Ecto neural progenitor cell (in vitro differentiated cells): ENCODE data around the gene CYP2E1.
"Not testable (repeated sequence)": the region's sequence is repeated elsewhere in the genome, so short reads cannot be mapped to it uniquely, and the experiment has no call there.

Source experiments
- DNase-seq: peaks from one replicate; pipeline ENCODE4 v3.0.0-alpha.2; 2018; ENCODE audit warnings: low spot score

Gene CYP2E1

GRCh38 chr10:133528845-133529575 is 1.8 kb downstream of the CYP2E1 start:
- no peak for DNase-seq

- DNase-seq, result no peak
These were observed 2.4 kb downstream of the CYP2E1 start for GRCh38 chr10:133529576-133529946.

- DNase-seq, result no peak
These were observed 3.3 kb downstream of the CYP2E1 start for GRCh38 chr10:133530506-133530905.

- no peak for DNase-seq
These were observed 5.7 kb downstream of the CYP2E1 start for GRCh38 chr10:133532871-133533270.

GRCh38 chr10:133534417-133534816 is 7.3 kb downstream of the CYP2E1 start:
- no peak for DNase-seq

GRCh38 chr10:133536198-133536597 is 9.0 kb downstream of the CYP2E1 start:
- no peak for DNase-seq

GRCh38 chr10:133537546-133538545 is 10.7 kb downstream of the CYP2E1 start:
- DNase-seq, result no peak

GRCh38 chr10:133541441-133541975 is 14.3 kb downstream of the CYP2E1 start:
- DNase-seq, result not testable (repeated sequence)

GRCh38 chr10:133544506-133544905 is 17.3 kb downstream of the CYP2E1 start:
- DNase-seq, result no peak

GRCh38 chr10:133554600-133554999 is 27.4 kb downstream of the CYP2E1 start:
- DNase-seq, result no peak

GRCh38 chr10:133555521-133555920 is 28.4 kb downstream of the CYP2E1 start:
- DNase-seq, result no peak

- no peak for DNase-seq
These were observed 30.2 kb downstream of the CYP2E1 start for GRCh38 chr10:133557381-133557780.

GRCh38 chr10:133559216-133559615 is 32.1 kb downstream of the CYP2E1 start:
- no peak for DNase-seq

GRCh38 chr10:133564816-133565215 is 37.7 kb downstream of the CYP2E1 start:
- no peak for DNase-seq

GRCh38 chr10:133565441-133566294 is 38.5 kb downstream of the CYP2E1 start, which contains the start of gene SYCE1:
Gene SYCE1 (minus strand): TSS chr10:133565583. CDS start chr10:133565529, 54 bp downstream.
- DNase-seq, result no peak

- DNase-seq, result no peak
These were observed 40.0 kb downstream of the CYP2E1 start for GRCh38 chr10:133567119-133567518.

- no peak for DNase-seq
These were observed 40.6 kb downstream of the CYP2E1 start for GRCh38 chr10:133567609-133568286.

GRCh38 chr10:133568287-133568614 is 41.1 kb downstream of the CYP2E1 start:
- no peak for DNase-seq

- DNase-seq, result not testable (repeated sequence)
These were observed 41.8 kb downstream of the CYP2E1 start for GRCh38 chr10:133568831-133569527.

GRCh38 chr10:133569801-133570200 is 42.6 kb downstream of the CYP2E1 start:
- not testable (repeated sequence) for DNase-seq

GRCh38 chr10:133572055-133572454 is 44.9 kb downstream of the CYP2E1 start:
- not testable (repeated sequence) for DNase-seq
